Amygdala (tissue), 56 donors: ENCODE results near the gene OR10H3.

ENCODE experiments used
- DNase-seq, 56 donors: peaks; one replicate each; lab custom pipeline; 2025; lab: John Stamatoyannopoulos, UW

The OR10H3 gene

GRCh38 chr19:15776991-15777970, 39.5 kb downstream of the OR10H3 start:
- no peak for DNase-seq

- DNase-seq: peak in 54 of 56 donors; percentile 16 to 93 (median 74)
Measured at GRCh38 chr19:15779756-15780476, 42.1 kb downstream of the OR10H3 start.

- peak in 7 of 56 donors; percentile 3 to 32 (median 21) for DNase-seq
Measured at GRCh38 chr19:15780610-15781418, 43.0 kb downstream of the OR10H3 start.

GRCh38 chr19:15781661-15782060, 43.9 kb downstream of the OR10H3 start:
- DNase-seq: no peak

- DNase-seq: peak in 1 of 56 donors; percentile 2
Measured at GRCh38 chr19:15782211-15782610, 44.4 kb downstream of the OR10H3 start.

GRCh38 chr19:15782896-15783295, 45.1 kb downstream of the OR10H3 start:
- DNase-seq: peak in 1 of 56 donors; percentile 10

- no peak for DNase-seq
Measured at GRCh38 chr19:15787611-15788155, 49.9 kb downstream of the OR10H3 start, which contains the start of gene OR10H5. Gene OR10H5 (plus strand): TSS chr19:15787661. CDS start chr19:15794049, 6,388 bp downstream.

GRCh38 chr19:15788594-15789270, 50.9 kb downstream of the OR10H3 start:
- no peak for DNase-seq

GRCh38 chr19:15790096-15790495, 52.3 kb downstream of the OR10H3 start:
- no peak for DNase-seq
